Gastrocnemius medialis (tissue), 4 donors: ENCODE results near the gene MAP3K5.

Experiments
- CTCF ChIP-seq, 5 experiments: fragments of 450-650 bp in 3 of 5; fragments of 200-600 bp in 2 of 5; sonication (generic) in 2 of 5; IDR thresholded peaks in 4 of 5; conservative IDR thresholded peaks in 1 of 5; 1 replicate in 4 of 5; 2 replicates in 1 of 5; pipeline ENCODE4 v1.5.1; 2016 to 2019; ENCODE audit warnings: antibody characterized with exemption in 5 of 5, mild to moderate bottlenecking in 3 of 5, moderate library complexity in 3 of 5
- POLR2A ChIP-seq, 2 donors: fragments of 450-650 bp; IDR thresholded peaks; one replicate each; pipeline ENCODE4 v1.6.1; 2017; ENCODE audit warnings: antibody characterized with exemption in 2 of 2, mild to moderate bottlenecking in 2 of 2, moderate library complexity in 2 of 2

- TF ChIP-seq POLR2A (IDR thresholded peaks at IDR 0.05) (no peak), CTCF (IDR thresholded peaks at IDR 0.05 in 4 of 5, conservative IDR thresholded peaks at IDR 0.05 in 1 of 5) (no peak)
Observed at GRCh38 chr6:136522636-136523035, 269.6 kb downstream of the MAP3K5 start.
